ENCODE results near the gene INSL3. TPM values are rescaled to one million over a fixed set of nuclear protein-coding genes. Genes with fewer than 3 reads are reported as not detected.

Gene INSL3
- total and polyA plus RNA-seq, 2 of the 8 experiments (the other 6 are each of a cell fraction or from before 2014, with no cell fraction given), result 0.41 to 1.5 TPM

DNA sequence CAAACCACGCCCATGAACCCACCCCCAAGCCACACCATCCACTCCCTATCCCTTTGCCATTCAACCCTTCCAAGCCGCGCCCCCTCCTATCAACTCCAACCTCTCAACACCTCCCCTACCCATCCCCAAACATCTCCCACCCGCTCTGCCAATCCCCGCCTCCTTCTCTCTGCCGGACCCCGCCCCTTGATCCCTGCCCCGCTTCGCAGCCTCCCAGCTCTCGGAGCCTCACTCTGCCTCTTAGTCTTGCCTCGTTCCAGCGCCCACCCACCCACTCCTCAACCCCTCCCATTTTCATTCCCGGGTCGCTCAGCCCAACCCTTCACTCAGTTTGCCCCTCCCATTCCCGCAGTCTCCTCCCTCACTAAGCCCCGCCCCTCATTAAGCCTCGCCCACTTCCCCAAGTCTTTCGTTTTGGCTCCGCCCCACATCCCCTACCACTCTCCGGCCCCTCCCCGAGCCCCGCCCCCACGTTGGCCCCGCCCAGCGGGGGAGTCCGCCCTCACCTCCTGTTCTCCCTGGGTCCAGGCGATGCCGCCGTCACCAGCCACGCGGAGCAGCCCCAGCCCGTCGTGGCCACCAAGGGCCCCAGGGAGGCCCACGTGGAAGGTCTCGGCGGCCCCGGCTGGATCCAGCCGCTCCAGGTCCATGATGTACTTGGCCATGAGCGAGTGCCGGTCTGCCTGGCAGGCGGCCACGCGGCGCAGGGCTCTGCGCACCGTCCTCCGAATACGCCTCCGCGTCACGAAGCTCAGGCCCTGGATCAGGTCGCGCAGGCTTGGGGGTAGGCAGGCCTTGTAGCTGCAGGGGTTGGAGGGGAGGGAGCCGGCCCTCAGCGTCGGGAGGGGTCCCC, 20.7 kb upstream of the INSL3 start (continued):
- no peak for TF ChIP-seq CHD7 (IDR thresholded peaks at IDR 0.05; ENCODE audit: insufficient replicate concordance, low read length)
- TF ChIP-seq POLR2AphosphoS5 (IDR thresholded peaks at IDR 0.05; ENCODE audit: low read depth, low read length), result peak; percentile 41; the same call in 1 of the 2 replicates
- TF ChIP-seq SP4 (IDR thresholded peaks at IDR 0.05; ENCODE audit: low read length), result no peak
- TF ChIP-seq ATF3 (IDR thresholded peaks at IDR 0.05; ENCODE audit: insufficient read depth, low read depth, low read length), result no peak
- peak; percentile 35; the same call in 1 of the 2 replicates for TF ChIP-seq TBP (IDR thresholded peaks at IDR 0.05; ENCODE audit: low read depth, low read length)
- TF ChIP-seq NRF1 (IDR thresholded peaks at IDR 0.05; ENCODE audit: low read depth, low read length), result no peak
- TF ChIP-seq EP300 (IDR thresholded peaks at IDR 0.05; ENCODE audit: borderline replicate concordance in 1 of 2, low read depth in 2 of 2, low read length in 2 of 2), result no peak
- no peak for TF ChIP-seq EZH2 (IDR thresholded peaks at IDR 0.05; ENCODE audit: low read depth, low read length, severe bottlenecking)
- no peak for TF ChIP-seq SAP30 (IDR thresholded peaks at IDR 0.05; ENCODE audit: insufficient read depth, insufficient replicate concordance, low read length)

Measured in H1 (cell line).